ENCODE results near the gene ZNF783.

DNA sequence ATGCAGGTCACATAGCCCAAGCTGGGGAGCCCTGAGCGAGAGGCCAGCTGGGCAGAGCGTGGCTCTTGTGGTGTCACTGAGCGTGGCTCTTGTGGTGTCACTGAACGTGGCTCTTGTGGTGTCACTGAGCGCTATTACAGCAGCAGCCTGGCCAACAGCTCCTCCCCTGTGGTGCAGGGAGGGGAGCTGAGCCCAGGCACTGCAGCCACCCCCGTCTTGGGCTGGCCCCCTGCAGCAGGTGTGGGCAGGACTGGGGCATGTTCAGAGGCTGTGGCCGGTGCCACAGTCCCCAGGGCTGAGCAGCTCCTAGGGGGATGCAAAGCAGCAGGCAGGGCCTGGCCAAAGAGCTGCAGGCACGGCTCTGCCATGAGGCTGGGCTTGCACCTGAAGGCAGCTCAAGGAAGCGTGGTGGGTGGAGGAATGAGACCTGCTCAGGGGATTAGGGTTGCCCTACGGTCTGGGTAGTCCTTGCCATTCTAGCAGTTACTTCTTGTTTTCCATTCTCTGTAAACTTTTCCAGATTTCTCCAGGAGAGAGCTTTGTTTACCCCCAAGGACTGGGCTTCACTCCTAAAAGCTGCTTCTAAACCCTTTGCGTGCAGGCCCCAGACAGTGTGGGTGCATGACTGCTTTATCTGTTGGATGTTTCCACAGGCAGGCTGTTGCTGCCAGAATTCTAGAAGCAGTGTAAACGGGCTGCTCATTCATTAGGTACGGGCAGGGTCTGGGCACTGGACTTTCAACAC lies 29.2 kb downstream of the ZNF783 start:
- TF ChIP-seq POLR2A (IDR thresholded peaks at IDR 0.05; ENCODE audit: control extremely low read depth in 1 of 2, low read depth in 2 of 2, low read length in 2 of 2): no peak
- no peak for TF ChIP-seq CEBPB (IDR thresholded peaks at IDR 0.05; ENCODE audit: low read depth, low read length)
- no peak for TF ChIP-seq RXRA (IDR thresholded peaks at IDR 0.05; ENCODE audit: insufficient read depth, low read depth, low read length)
- no peak for TF ChIP-seq YY1 (IDR thresholded peaks at IDR 0.05; ENCODE audit: low read depth, low read length)
- TF ChIP-seq HDAC2 (IDR thresholded peaks at IDR 0.05; ENCODE audit: borderline replicate concordance in 1 of 2, low read depth in 2 of 2, low read length in 2 of 2): no peak
- TF ChIP-seq, protein P1, sequence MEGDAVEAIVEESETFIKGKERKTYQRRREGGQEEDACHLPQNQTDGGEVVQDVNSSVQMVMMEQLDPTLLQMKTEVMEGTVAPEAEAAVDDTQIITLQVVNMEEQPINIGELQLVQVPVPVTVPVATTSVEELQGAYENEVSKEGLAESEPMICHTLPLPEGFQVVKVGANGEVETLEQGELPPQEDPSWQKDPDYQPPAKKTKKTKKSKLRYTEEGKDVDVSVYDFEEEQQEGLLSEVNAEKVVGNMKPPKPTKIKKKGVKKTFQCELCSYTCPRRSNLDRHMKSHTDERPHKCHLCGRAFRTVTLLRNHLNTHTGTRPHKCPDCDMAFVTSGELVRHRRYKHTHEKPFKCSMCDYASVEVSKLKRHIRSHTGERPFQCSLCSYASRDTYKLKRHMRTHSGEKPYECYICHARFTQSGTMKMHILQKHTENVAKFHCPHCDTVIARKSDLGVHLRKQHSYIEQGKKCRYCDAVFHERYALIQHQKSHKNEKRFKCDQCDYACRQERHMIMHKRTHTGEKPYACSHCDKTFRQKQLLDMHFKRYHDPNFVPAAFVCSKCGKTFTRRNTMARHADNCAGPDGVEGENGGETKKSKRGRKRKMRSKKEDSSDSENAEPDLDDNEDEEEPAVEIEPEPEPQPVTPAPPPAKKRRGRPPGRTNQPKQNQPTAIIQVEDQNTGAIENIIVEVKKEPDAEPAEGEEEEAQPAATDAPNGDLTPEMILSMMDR (IDR thresholded peaks at IDR 0.05; ENCODE audit: control extremely low read depth in 1 of 3, insufficient read depth in 1 of 3, low read depth in 1 of 3, low read length in 3 of 3): no peak
- no peak for TF ChIP-seq CHD2 (IDR thresholded peaks at IDR 0.05; ENCODE audit: low read length)
- no peak for TF ChIP-seq SRF (IDR thresholded peaks at IDR 0.05; ENCODE audit: low read depth, low read length)
- TF ChIP-seq NANOG (IDR thresholded peaks at IDR 0.05; ENCODE audit: insufficient read depth, low read depth, low read length, poor library complexity, severe bottlenecking): no peak
- TF ChIP-seq EP300 (IDR thresholded peaks at IDR 0.05; ENCODE audit: borderline replicate concordance in 1 of 2, low read depth in 2 of 2, low read length in 2 of 2): no peak
- TF ChIP-seq, protein P2, sequence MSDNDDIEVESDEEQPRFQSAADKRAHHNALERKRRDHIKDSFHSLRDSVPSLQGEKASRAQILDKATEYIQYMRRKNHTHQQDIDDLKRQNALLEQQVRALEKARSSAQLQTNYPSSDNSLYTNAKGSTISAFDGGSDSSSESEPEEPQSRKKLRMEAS (IDR thresholded peaks at IDR 0.05): no peak
- no peak for TF ChIP-seq POLR2AphosphoS5 (IDR thresholded peaks at IDR 0.05; ENCODE audit: low read depth, low read length)
- TF ChIP-seq RAD21 (IDR thresholded peaks at IDR 0.05 in 1 of 2, conservative IDR thresholded peaks at IDR 0.05 in 1 of 2; ENCODE audit: low read depth in 2 of 2, low read length in 2 of 2): no peak
- TF ChIP-seq SP2 (IDR thresholded peaks at IDR 0.05; ENCODE audit: low read length): no peak

Data from H1 (cell line).